GM11168 (cell line): ENCODE measurements around the gene SLC25A24.

Experiments
- in situ Hi-C: fragments of 300-500 bp; cut with MboI; formaldehyde crosslinking; loops from one replicate; pipeline ENCODE4 v1.12.0; 2022; ENCODE audit warnings: low sequenced_read_pairs; ENCODE audit not compliant: unreplicated experiment

Gene SLC25A24

GRCh38 chr1:108109295-108109973 lies 90.7 kb downstream of the SLC25A24 start:
- in situ Hi-C loops: no loop called here

GRCh38 chr1:108108119-108108518 lies 92.0 kb downstream of the SLC25A24 start:
- in situ Hi-C loops: no loop called here

- in situ Hi-C loops: no loop called here
Observed at GRCh38 chr1:108107658-108108057, 92.5 kb downstream of the SLC25A24 start.

GRCh38 chr1:108106775-108107174 lies 93.4 kb downstream of the SLC25A24 start:
- in situ Hi-C loops: no loop called here

- in situ Hi-C loops: no loop called here
Observed at GRCh38 chr1:108100148-108100547, 100.0 kb downstream of the SLC25A24 start.

- in situ Hi-C loops: no loop called here
Observed at GRCh38 chr1:108097018-108097417, 103.1 kb downstream of the SLC25A24 start.

- in situ Hi-C loops: no loop called here
Observed at GRCh38 chr1:108096089-108096488, 104.1 kb downstream of the SLC25A24 start.

GRCh38 chr1:108089477-108089876 lies 110.7 kb downstream of the SLC25A24 start:
- in situ Hi-C loops: no loop called here

- in situ Hi-C loops: no loop called here
Observed at GRCh38 chr1:108085628-108086027, 114.5 kb downstream of the SLC25A24 start.

GRCh38 chr1:108084866-108085477 lies 115.2 kb downstream of the SLC25A24 start:
- in situ Hi-C loops: no loop called here
